Stimulated activated CD8-positive, alpha-beta memory T cell treated with anti-CD3 and anti-CD28 coated beads, Interleukin-7, amount 100 ng/mL, for 1 hour (primary cell): ENCODE data around the gene FAM98B.

Source experiments
- DNase-seq, 2 donors: peaks; one replicate each; pipeline ENCODE4 v3.0.0-alpha.2; 2020; ENCODE audit warnings: low read depth in 2 of 2

The FAM98B gene

GRCh38 chr15:38507570-38507969 lies 53.6 kb downstream of the FAM98B start:
- no peak for DNase-seq

DNA sequence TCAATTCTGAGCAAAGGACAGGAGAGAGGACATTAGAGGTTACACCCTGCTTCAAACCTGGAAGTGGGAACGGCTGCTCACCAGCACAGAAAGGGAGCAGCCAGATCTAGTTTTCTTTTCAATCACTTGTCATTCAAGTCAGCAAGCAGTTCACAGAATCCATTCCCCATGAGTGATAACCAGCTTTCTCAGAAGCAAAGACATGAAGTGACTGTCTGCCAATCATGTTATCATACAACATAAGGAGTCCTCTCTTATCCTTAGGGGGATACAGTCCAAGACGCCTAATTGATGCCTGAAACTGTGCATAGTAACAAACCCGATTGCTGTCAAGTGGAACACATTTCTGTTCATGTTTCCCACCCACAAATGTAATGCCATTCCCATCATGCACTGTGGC lies 54.7 kb downstream of the FAM98B start:
- DNase-seq: no peak

DNA sequence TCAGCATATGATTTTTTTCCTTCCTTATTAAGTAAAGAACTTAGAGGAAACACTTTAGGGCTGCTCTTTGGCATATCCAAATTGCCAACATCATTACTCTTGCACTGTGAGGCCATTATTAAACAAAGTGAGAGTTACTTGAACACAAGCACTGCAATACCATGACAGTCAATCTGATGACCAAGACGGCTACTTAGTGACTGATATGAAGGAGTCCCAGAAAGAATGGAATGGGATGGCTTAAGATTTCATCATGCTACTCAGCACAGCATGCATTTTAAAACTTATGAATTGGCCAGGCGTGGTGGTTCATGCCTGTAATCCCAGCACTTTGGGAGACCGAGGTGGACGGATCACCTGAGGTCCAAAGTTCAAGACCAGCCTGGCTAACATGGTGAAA lies 55.2 kb downstream of the FAM98B start:
- no peak for DNase-seq

DNA sequence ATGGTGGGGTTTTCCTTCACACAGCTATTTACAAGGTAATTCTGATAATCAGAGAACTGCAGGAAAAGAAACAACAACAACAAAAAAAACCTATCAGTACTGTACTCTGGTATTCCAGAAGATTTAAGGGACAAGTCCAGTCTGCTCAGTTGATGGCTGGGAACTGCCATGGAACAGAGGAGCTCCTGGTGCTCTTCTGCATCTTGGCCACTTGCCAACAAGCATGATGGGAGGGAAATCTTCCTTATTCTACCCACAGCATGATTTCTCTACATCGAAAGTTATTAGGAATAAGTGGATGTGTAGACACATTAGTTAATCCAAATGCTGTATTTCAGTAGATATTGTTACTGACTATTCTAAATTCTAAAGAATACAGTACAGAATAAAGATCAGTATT lies 59.0 kb downstream of the FAM98B start:
- DNase-seq: no peak

DNA sequence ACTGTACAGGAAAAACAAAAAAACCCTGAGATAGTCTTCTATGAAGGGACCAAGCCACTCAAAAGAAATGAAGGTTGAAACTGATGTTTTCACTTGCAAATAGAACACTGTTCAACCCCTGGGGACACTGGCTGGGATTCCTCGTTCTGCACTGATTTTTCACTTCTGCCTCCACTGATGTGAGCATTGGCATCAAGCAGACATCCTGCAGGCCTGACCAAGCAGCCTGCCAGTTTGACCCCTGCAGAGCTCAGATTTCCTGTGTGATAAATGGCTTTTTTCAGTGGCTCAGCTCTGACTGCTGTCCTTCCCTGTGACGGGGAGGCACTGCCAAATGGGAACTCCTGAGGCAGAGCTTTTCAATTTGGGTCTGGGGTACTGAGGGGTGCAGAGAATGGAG lies 60.7 kb downstream of the FAM98B start:
- DNase-seq: no peak

DNA sequence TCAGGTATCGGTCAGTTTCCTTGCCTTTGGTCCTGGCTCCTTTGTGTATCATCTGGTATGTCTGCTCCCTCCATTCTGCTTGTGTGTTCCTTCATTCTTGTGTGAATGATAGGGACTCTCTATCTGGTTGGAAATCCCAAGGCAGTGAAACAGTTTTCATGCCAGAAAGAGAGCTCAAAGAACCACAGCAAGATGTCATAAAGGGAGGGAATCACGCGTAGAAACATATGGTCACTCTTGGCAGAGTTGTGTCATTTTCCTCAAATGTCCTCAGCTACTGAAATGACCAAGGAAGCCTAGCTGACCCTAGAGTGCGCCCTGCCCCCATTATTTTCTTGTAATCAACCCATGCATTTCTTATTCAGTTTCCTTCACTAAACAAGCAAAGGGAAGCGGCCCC lies 62.7 kb downstream of the FAM98B start:
- no peak for DNase-seq

GRCh38 chr15:38517312-38517975 lies 63.5 kb downstream of the FAM98B start:
- no peak for DNase-seq

DNA sequence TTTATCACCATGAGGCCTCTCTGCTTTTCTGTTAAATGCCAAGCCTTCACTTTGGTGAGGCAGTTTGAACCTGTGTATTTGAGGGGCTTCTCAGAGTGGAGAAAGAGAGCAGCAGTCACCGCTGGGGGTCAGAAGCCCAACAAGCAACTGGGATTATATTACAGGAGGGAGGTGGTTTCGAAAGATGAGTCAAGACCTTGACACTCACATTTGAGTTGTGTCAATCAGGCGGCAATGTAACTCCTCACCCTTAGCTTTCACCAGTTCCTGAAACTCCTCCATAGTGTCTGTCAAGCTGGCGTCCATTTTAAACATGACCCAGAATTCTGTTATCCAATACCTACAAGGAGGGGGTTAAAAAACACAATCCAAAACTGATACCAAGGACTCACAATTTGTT lies 64.2 kb downstream of the FAM98B start:
- DNase-seq: no peak

- no peak for DNase-seq
Measured at GRCh38 chr15:38520035-38520434, 66.1 kb downstream of the FAM98B start.

GRCh38 chr15:38521316-38521715 lies 67.4 kb downstream of the FAM98B start:
- DNase-seq: no peak

- no peak for DNase-seq
Measured at GRCh38 chr15:38522922-38523321, 69.0 kb downstream of the FAM98B start.

DNA sequence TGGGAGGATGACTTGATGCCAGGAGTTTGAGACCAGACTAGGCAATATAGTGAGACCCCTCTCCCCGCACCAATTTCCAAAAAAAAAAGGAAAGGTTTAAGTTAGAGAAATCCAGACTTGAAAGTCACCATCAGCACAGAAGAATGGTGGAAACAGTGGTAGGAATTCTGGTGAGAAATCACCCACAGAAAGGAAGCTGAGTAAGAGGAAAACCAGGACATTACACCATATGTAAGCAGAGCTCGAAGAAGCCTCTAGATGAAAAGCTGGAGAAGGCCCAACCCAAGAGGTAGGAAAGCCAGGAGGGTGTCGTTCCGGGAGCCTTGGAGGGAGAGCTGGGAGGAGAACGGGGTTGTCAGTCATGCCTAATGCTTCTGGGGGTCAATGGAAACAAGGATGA lies 70.2 kb downstream of the FAM98B start:
- DNase-seq: no peak

- no peak for DNase-seq
Measured at GRCh38 chr15:38525489-38525888, 71.6 kb downstream of the FAM98B start.

DNA sequence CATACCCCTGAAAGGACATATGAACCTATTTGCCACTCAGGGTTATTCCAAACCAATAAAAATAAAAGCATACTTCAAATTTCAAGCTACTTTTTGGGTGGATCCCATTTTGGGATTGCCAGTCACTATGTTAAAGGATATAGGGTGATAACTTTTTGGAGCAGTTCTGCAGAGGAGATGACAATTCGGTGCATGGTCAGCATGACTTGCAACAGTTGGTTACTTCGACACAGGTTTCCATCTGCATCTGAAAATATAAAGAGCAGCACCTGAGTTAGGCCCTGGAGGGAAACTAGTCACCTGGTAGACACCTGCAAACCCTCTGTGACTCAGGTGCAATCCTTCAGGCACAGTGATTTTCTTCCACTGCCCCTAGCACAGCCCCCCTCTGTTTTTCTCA lies 72.2 kb downstream of the FAM98B start:
- DNase-seq: no peak

DNA sequence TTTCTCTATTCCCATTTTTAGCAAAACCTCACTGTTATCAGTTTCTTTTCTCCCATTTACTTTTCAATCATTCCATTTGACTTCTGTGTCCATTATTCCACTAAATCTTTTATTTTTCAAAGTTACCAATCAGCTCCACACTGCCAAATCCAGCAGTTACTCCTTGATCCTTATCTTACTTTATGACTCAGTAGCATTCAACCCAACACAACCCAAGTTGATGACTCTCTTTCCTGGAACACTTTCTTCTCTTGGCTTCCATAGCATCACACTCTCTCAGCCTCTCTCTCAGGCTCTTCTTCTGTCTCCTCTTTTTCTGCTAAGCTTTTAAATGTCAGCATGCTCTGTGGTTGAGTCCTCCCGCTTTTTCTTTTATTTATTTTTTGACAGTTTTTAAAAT lies 74.4 kb downstream of the FAM98B start:
- no peak for DNase-seq

DNA sequence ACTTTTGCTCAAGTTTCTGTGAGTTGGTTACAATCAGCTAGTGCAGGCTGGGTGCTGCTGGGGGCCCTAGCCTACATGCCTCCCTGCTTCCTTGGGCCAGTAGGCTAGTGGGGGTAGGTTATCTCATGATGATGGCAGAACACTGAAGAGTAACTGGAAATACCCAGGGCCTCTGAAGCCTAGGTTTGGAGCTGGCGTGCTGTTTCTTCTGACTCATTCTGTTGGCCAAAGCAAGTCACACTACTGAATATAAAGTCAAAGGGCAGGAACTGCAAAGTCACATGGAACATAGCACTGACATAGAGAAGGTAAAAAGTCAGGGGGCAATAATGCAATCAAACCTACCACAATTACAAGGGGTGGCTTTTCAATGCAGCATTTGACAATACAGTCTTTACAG lies 76.2 kb downstream of the FAM98B start:
- DNase-seq: no peak

DNA sequence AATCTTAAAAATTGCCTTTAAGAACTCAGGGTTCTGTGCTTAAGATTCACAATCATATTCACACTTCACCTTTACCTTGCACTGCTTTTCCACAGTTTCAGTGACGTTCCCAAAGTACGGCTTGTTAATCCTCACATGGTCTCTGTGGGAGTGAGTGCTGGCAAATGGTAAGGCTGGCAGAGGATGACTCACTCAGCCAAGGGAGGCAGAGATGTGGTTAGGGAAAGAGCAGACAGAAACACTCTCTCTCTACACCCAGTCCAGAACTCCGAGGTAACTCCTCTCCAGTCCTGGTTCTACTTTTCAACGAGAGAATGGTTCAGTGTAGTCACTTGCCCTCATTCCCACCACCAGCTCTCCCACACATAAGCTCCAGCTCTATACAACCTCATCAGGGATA lies 77.6 kb downstream of the FAM98B start:
- no peak for DNase-seq

DNA sequence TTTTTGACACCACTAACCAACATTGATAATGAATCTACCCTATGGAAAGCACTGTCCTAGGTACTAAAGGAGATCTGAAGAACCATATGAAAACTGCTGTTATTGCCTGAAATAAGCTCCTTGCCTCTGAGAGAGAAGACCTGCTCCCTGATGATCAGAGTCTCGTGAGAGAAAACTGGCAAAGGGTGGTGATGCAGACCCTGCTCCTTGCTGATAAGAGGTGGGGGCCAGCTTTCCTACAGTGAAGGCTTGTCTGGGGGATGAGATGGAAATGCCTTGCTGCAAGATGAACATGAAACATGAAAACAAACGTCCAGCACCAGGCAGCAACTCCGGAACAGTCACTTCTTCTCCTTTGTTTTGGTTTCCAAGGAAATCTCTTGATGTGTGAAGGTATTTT lies 78.8 kb downstream of the FAM98B start:
- no peak for DNase-seq

GRCh38 chr15:38533416-38533915 lies 79.5 kb downstream of the FAM98B start:
- DNase-seq: no peak

DNA sequence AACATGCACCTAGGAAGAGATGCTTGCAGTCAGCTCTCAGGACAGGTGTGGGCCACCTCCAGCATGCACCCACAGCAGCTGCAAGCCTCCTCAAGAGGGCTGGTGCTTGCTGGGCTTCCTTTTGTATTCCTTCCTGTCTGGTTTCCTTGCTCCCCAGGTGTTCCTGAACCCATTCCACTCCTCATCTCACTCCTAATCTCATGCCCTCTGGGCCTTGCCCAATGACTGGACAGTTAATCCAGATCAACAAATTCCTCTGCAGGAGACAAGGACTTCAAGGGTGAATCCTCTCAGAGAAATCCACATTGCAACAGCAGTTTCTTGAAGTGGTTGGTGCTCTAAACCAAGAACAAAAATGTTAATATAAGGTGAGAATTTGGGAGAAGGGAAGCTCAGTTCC lies 80.0 kb downstream of the FAM98B start:
- no peak for DNase-seq

- no peak for DNase-seq
Measured at GRCh38 chr15:38534691-38535090, 80.8 kb downstream of the FAM98B start.

DNA sequence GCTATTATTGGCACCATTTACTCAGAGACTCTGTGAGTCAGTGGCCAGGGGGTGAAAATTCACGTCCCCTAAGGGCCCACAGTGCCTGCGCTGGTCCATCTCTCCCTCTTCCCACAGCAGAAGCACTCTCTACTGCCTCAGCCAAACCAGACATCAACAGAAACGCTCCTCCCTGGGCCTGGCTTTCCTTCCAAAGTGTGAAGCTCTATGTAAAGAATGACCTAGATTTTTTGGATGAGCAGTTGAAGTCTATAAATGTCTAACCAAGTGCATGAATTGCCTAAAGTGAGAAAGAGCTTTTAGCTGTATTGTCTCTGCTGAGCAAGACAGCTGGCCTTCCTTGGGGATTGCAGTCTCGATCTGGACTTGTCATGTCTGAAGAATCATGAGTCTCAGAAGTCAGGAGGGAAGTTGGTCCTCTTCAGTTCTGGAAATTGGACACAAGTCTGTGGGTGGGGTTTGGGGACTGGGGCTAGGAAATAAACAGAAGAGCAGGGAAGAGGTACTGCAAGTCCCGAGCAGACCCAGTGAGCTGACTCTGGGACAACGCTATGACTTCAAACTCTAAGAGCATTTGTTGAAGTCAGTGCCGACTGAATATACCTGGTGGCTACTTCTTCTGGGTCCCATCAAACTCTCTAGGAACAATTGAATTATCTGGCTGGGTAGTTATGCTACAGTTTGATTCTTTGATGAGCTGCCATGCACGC lies 81.7 kb downstream of the FAM98B start:
- DNase-seq: no peak

DNA sequence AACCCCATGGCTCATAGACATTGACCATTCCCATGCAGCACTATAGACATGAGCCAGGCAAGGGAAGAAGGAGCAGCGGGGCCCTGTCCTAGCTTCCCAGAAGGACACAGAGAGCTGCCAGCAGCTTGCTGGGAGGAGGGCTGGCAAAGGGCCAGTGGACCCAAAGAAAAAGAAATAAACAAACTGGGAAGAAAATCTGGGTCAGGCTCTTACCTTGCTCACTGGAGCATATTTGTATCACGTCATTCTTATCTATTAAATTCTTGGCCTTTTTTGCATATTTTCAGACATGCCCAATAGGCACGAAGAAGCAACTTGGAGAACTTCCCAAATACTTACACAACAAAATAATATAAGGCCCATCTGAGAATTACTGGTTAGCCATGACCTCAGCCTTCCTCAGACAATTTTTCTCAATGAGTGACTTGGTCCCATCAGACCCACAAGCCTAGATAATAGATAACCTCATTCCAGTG lies 82.3 kb downstream of the FAM98B start:
- DNase-seq: no peak
